SU-DHL-6 (cell line): Measurements from ENCODE around the gene CFAP99.

Experiments used
- H2AFZ ChIP-seq: fragments of 200-600 bp; sonication (generic); 2 replicates; pipeline ENCODE4 v1.6.1; 2014; ENCODE audit warnings: low read depth, mild to moderate bottlenecking, moderate library complexity, mixed read lengths, antibody characterized with exemption, low read length; ENCODE audit not compliant: severe bottlenecking
- H3F3A ChIP-seq: fragments of 200-600 bp; shearing (Covaris generic); 2 replicates; pipeline ENCODE4 v1.6.0; 2016; ENCODE audit warnings: antibody characterized with exemption, mild to moderate bottlenecking; ENCODE audit not compliant: insufficient read depth
- H3K27ac ChIP-seq: fragments of 200-600 bp; sonication (generic); 2 replicates; pipeline ENCODE4 v1.5.1; 2016; ENCODE audit warnings: low read depth, mild to moderate bottlenecking, low read length, moderate library complexity, mixed read lengths
- H3K27me3 ChIP-seq: fragments of 200-600 bp; sonication (generic), shearing (Covaris generic); 2 replicates; pipeline ENCODE4 v1.6.0; 2014; ENCODE audit warnings: mild to moderate bottlenecking, low read length
- H3K36me3 ChIP-seq: fragments of 200-600 bp; sonication (generic); 2 replicates; pipeline ENCODE4 v1.6.1; 2014; ENCODE audit warnings: mild to moderate bottlenecking, low read length, mixed read lengths
- H3K4me2 ChIP-seq: fragments of 300-600, 200-600 bp; shearing (Covaris generic), sonication (generic); 2 replicates; pipeline ENCODE4 v1.6.0; 2014; ENCODE audit warnings: low read length, low read depth, mild to moderate bottlenecking; ENCODE audit not compliant: poor library complexity, severe bottlenecking
- H3K4me3 ChIP-seq: fragments of 200-600 bp; sonication (generic); 2 replicates; pipeline ENCODE4 v1.5.1; 2014; ENCODE audit warnings: antibody characterized with exemption, low read length, mild to moderate bottlenecking, mixed read lengths; ENCODE audit not compliant: insufficient read depth, poor library complexity, severe bottlenecking
- H3K79me2 ChIP-seq: fragments of 200-600 bp; sonication (generic); 2 replicates; pipeline ENCODE4 v1.6.1; 2014; ENCODE audit warnings: mild to moderate bottlenecking, low read length, moderate library complexity; ENCODE audit not compliant: insufficient read depth
- H3K9ac ChIP-seq: fragments of 200-600 bp; sonication (generic); 2 replicates; pipeline ENCODE4 v1.7.0; 2014; ENCODE audit warnings: mild to moderate bottlenecking, low read length
- H3K9me2 ChIP-seq: fragments of 200-600 bp; sonication (generic); replicated peaks from 2 replicates; pipeline ENCODE4 v1.6.1; 2014; ENCODE audit warnings: low read length; ENCODE audit not compliant: insufficient read depth
- H3K9me3 ChIP-seq: fragments of 200-600 bp; sonication (generic); 2 replicates; pipeline ENCODE4 v1.6.1; 2014; ENCODE audit warnings: low read length, mixed read lengths; ENCODE audit not compliant: insufficient read depth
- H4K20me1 ChIP-seq: fragments of 200-600 bp; sonication (generic); 2 replicates; pipeline ENCODE4 v1.6.1; 2014; ENCODE audit warnings: low read depth, mild to moderate bottlenecking, antibody characterized with exemption, low read length, moderate library complexity, mixed read lengths
- EZH2phosphoT487 ChIP-seq: fragments of 200-600 bp; sonication (generic), shearing (Covaris generic); conservative IDR thresholded peaks from 2 replicates; pipeline ENCODE4 v1.6.1; 2018; ENCODE audit warnings: mild to moderate bottlenecking, antibody characterized with exemption, low read length, moderate library complexity, mixed read lengths
- TF ChIP-seq, protein P1 (sequence below): fragments of 200-600 bp; sonication (generic); IDR thresholded peaks from one replicate; pipeline ENCODE4 v1.5.1; 2017; ENCODE audit warnings: antibody characterized with exemption, mild to moderate bottlenecking, low read length, moderate library complexity; ENCODE audit not compliant: insufficient read depth, poor library complexity, severe bottlenecking

CFAP99 gene

DNA sequence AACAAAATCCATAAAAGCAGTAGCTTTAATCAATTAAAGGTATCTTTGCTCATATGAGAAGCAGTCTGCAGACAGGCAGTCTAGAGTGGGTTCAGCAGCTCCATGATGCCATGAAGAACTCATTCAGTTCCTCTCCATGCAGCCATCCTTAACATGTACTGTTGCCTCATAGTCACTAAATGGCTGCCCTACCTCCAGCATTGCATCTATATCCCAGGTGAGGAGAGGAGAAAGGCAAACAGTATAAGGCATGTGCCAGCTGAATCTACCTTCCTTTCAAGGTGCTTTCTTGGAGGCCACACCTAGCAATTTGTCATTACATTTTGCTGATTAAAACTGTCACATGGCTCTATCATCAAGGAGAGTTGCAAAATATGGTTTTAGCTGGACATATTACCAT is 13.2 kb downstream of the CFAP99 start:
- no peak overlapping the region for H3K9ac ChIP-seq
- H3K79me2 ChIP-seq = no peaks in the 10 kb centered on the region
- no peaks in the 10 kb centered on the region for H3K36me3 ChIP-seq
- no peak overlapping the region for H2AFZ ChIP-seq
- H3K9me3 ChIP-seq = no peaks in the 10 kb centered on the region
- no peak overlapping the region for H3K27ac ChIP-seq
- no peaks in the 10 kb centered on the region for H3F3A ChIP-seq
- H3K27me3 ChIP-seq = no peaks in the 10 kb centered on the region
- TF ChIP-seq EZH2phosphoT487 = no peak
- TF ChIP-seq, protein P1, sequence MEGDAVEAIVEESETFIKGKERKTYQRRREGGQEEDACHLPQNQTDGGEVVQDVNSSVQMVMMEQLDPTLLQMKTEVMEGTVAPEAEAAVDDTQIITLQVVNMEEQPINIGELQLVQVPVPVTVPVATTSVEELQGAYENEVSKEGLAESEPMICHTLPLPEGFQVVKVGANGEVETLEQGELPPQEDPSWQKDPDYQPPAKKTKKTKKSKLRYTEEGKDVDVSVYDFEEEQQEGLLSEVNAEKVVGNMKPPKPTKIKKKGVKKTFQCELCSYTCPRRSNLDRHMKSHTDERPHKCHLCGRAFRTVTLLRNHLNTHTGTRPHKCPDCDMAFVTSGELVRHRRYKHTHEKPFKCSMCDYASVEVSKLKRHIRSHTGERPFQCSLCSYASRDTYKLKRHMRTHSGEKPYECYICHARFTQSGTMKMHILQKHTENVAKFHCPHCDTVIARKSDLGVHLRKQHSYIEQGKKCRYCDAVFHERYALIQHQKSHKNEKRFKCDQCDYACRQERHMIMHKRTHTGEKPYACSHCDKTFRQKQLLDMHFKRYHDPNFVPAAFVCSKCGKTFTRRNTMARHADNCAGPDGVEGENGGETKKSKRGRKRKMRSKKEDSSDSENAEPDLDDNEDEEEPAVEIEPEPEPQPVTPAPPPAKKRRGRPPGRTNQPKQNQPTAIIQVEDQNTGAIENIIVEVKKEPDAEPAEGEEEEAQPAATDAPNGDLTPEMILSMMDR = no peak
- no peak overlapping the region for H3K4me2 ChIP-seq
- H3K4me3 ChIP-seq = no peak overlapping the region
- no peaks in the 10 kb centered on the region for H4K20me1 ChIP-seq
- H3K9me2 ChIP-seq = no peaks in the 10 kb centered on the region

- Histone ChIP-seq H4K20me1 (no peaks in the 10 kb centered on the region), H2AFZ (no peak overlapping the region), H3K4me2 (no peak overlapping the region), H3K27ac (no peak overlapping the region), H3K27me3 (no peaks in the 10 kb centered on the region), H3K9ac (no peak overlapping the region), H3K4me3 (no peak overlapping the region), H3F3A (no peaks in the 10 kb centered on the region), H3K36me3 (no peaks in the 10 kb centered on the region), H3K9me2 (no peaks in the 10 kb centered on the region), H3K9me3 (no peaks in the 10 kb centered on the region), H3K79me2 (no peaks in the 10 kb centered on the region)
- no peak for TF ChIP-seq EZH2phosphoT487
- TF ChIP-seq, protein P1 = no peak
Observed at GRCh38 chr4:2432991-2433530, 14.3 kb downstream of the CFAP99 start.

DNA sequence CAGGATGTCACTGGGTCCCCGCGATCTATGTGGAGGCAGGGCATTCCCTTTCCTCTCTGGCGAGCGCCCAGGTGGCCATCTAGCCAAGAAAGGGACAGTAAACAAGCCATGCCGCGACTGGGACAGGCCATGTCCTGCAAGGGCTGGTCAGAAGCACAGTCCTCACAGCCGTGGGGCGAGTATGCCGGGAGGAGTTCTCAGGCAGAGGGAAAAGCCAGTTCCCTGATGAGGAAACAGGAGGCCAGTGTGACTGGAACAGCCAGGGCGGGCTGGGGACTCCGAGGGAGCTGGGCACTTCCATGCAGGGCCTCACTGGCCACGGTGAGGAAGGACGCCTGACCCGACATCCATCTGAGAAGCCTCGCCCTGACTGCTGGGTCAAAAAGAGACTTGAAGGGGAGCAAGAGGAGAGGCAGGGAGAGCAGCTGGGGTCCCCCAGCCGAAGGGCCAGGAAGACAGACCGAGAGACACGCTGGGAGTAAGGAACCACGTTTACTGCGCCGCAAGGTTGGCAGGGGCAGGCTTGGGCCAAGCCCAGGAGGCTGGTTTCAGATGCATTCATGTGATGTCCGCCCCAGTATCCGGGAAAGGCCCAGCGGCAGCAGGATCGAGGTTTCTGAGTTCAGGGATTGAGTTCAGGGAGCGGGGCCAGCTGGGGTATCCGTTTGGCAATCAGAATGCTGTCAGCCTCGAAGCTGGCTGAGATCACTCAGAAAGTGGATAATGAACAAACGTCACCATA is 15.0 kb downstream of the CFAP99 start:
- Histone ChIP-seq H3K36me3 (no peaks in the 10 kb centered on the region), H3K79me2 (no peaks in the 10 kb centered on the region), H4K20me1 (no peaks in the 10 kb centered on the region), H3K27me3 (no peaks in the 10 kb centered on the region), H3K9me3 (no peaks in the 10 kb centered on the region), H3K9ac (no peak overlapping the region), H2AFZ (no peak overlapping the region), H3K9me2 (no peaks in the 10 kb centered on the region), H3K27ac (no peak overlapping the region), H3K4me2 (no peak overlapping the region), H3K4me3 (no peak overlapping the region), H3F3A (no peaks in the 10 kb centered on the region)
- TF ChIP-seq EZH2phosphoT487 = no peak
- TF ChIP-seq, protein P1 = no peak
